Daoy (cell line): ENCODE measurements around the gene GEN1. TPM values are rescaled to one million over a fixed set of nuclear protein-coding genes. Genes with fewer than 3 reads are reported as not detected.

Source experiments
- DNase-seq: peaks from one replicate; pipeline ENCODE4 v3.0.0-alpha.2; 2015; ENCODE audit warnings: low read depth
- total RNA-seq: library from RNA; depleted of rRNA; stranded (reverse); fragments of >200 nt; shearing (Covaris generic); gene quantifications from 2 replicates; pipeline ENCODE4 v1.2.3, GENCODE V29; 2014

Gene GEN1
- total RNA-seq, 1 experiment from 2014 or later, result 33.0 TPM

- no peak for DNase-seq
Observed at GRCh38 chr2:17795309-17795708, 41.4 kb downstream of the GEN1 start.

- DNase-seq, result no peak
Observed at GRCh38 chr2:17798338-17798737, 44.4 kb downstream of the GEN1 start.

GRCh38 chr2:17799301-17800120 lies 45.6 kb downstream of the GEN1 start:
- no peak for DNase-seq

GRCh38 chr2:17800219-17800618 lies 46.3 kb downstream of the GEN1 start:
- no peak for DNase-seq

- peak; percentile 12 for DNase-seq
Observed at GRCh38 chr2:17800693-17801458, 46.9 kb downstream of the GEN1 start.

GRCh38 chr2:17803497-17803896 lies 49.6 kb downstream of the GEN1 start:
- DNase-seq, result no peak

GRCh38 chr2:17804358-17804757 lies 50.4 kb downstream of the GEN1 start:
- DNase-seq, result no peak

- DNase-seq, result no peak
Observed at GRCh38 chr2:17805166-17805565, 51.2 kb downstream of the GEN1 start.

- no peak for DNase-seq
Observed at GRCh38 chr2:17805717-17806363, 51.9 kb downstream of the GEN1 start.

GRCh38 chr2:17813010-17813741 lies 59.2 kb downstream of the GEN1 start:
- peak; percentile 34 for DNase-seq

- DNase-seq, result peak; percentile 64
Observed at GRCh38 chr2:17813742-17814473, 60.0 kb downstream of the GEN1 start.

GRCh38 chr2:17814601-17815000 lies 60.7 kb downstream of the GEN1 start:
- DNase-seq, result no peak

- no peak for DNase-seq
Observed at GRCh38 chr2:17815468-17816184, 61.7 kb downstream of the GEN1 start.

- no peak for DNase-seq
Observed at GRCh38 chr2:17816396-17817245, 62.7 kb downstream of the GEN1 start, which contains the start of gene MSGN1. TSS of gene MSGN1 (plus strand) at chr2:17816460. CDS start at chr2:17816519, 59 bp downstream.

- no peak for DNase-seq
Observed at GRCh38 chr2:17818235-17818815, 64.4 kb downstream of the GEN1 start.

- no peak for DNase-seq
Observed at GRCh38 chr2:17821080-17821479, 67.1 kb downstream of the GEN1 start.

GRCh38 chr2:17821535-17822444 lies 67.9 kb downstream of the GEN1 start:
- no peak for DNase-seq
